Neural cell (in vitro differentiated cells): ENCODE measurements around the gene FGF14. TPM values are rescaled to one million over a fixed set of nuclear protein-coding genes. Genes with fewer than 3 reads are reported as not detected.

ENCODE experiments used
- H2AFZ ChIP-seq: fragments of 200-600, 300-800 bp; sonication (generic), shearing (Covaris generic); 2 replicates; pipeline ENCODE4 v1.6.0; 2014; ENCODE audit warnings: low read depth, mild to moderate bottlenecking, antibody characterized with exemption, low read length, moderate library complexity
- H3F3A ChIP-seq: fragments of 200-600 bp; shearing (Covaris generic); 2 replicates; pipeline ENCODE4 v1.6.1; 2016; ENCODE audit warnings: mild to moderate bottlenecking, moderate library complexity, mixed read lengths, antibody characterized with exemption, low read length; ENCODE audit not compliant: insufficient read depth, poor library complexity, severe bottlenecking
- H3K27ac ChIP-seq: fragments of 200-600, 300-800 bp; sonication (generic), shearing (Covaris generic); 2 replicates; pipeline ENCODE4 v1.5.1; 2014; ENCODE audit warnings: mild to moderate bottlenecking, low read length, moderate library complexity
- H3K27me3 ChIP-seq: fragments of 300-800, 200-600 bp; sonication (generic), shearing (Covaris generic); 2 replicates; pipeline ENCODE4 v1.6.0; 2014; ENCODE audit warnings: mild to moderate bottlenecking, low read depth, low read length, moderate library complexity; ENCODE audit not compliant: insufficient read depth
- H3K36me3 ChIP-seq: fragments of 300-800, 200-600 bp; sonication (generic), shearing (Covaris generic); 2 replicates; pipeline ENCODE4 v1.5.1; 2014; ENCODE audit warnings: mild to moderate bottlenecking, antibody characterized with exemption, low read length, moderate library complexity; ENCODE audit not compliant: insufficient read depth
- H3K4me2 ChIP-seq: fragments of 300-800, 200-600 bp; sonication (generic), shearing (Covaris generic); 2 replicates; pipeline ENCODE4 v1.6.0; 2014; ENCODE audit warnings: mild to moderate bottlenecking, low read length
- H3K4me3 ChIP-seq: fragments of 300-800, 200-600 bp; sonication (generic), shearing (Covaris generic); 2 replicates; pipeline ENCODE4 v1.5.1; 2014; ENCODE audit warnings: mild to moderate bottlenecking, low read length, moderate library complexity
- H3K79me2 ChIP-seq: fragments of 200-600 bp; shearing (Covaris generic); replicated peaks from 2 replicates; pipeline ENCODE4 v1.6.0; 2014; ENCODE audit warnings: mild to moderate bottlenecking, low read length, moderate library complexity; ENCODE audit not compliant: insufficient read depth
- H3K9ac ChIP-seq: fragments of 300-800, 200-600 bp; sonication (generic), shearing (Covaris generic); 2 replicates; pipeline ENCODE4 v1.6.1; 2016; ENCODE audit warnings: mild to moderate bottlenecking, low read length, mixed read lengths
- H3K9me2 ChIP-seq: fragments of 200-600 bp; shearing (Covaris generic); 2 replicates; pipeline ENCODE4 v1.6.1; 2016; ENCODE audit warnings: mild to moderate bottlenecking, low read length, mixed read lengths; ENCODE audit not compliant: insufficient read depth
- H3K9me3 ChIP-seq: fragments of 200-600, 300-800 bp; sonication (generic), shearing (Covaris generic); 2 replicates; pipeline ENCODE4 v1.6.1; 2016; ENCODE audit warnings: mild to moderate bottlenecking, mixed run types, low read length, moderate library complexity, mixed read lengths
- H4K20me1 ChIP-seq: fragments of 200-600 bp; shearing (Covaris generic); 2 replicates; pipeline ENCODE4 v1.6.1; 2016; ENCODE audit warnings: mild to moderate bottlenecking, mixed run types; ENCODE audit not compliant: insufficient read depth
- EP300 ChIP-seq: fragments of 450-650 bp; conservative IDR thresholded peaks from 2 replicates; pipeline ENCODE4 v1.6.1; 2014; ENCODE audit warnings: antibody characterized with exemption, mild to moderate bottlenecking, moderate library complexity; ENCODE audit not compliant: poor library complexity, severe bottlenecking
- EZH2 ChIP-seq: fragments of 200-600, 300-800 bp; shearing (Covaris generic), sonication (generic); IDR thresholded peaks from 2 replicates; pipeline ENCODE4 v1.6.1; 2014; ENCODE audit warnings: antibody characterized with exemption, low read length, borderline replicate concordance, mild to moderate bottlenecking; ENCODE audit not compliant: insufficient read depth, poor library complexity, severe bottlenecking
- MXI1 ChIP-seq: fragments of 450-650 bp; conservative IDR thresholded peaks from 2 replicates; pipeline ENCODE4 v1.6.1; 2014; ENCODE audit warnings: antibody characterized with exemption, mild to moderate bottlenecking; ENCODE audit not compliant: poor library complexity, severe bottlenecking
- POLR2AphosphoS5 ChIP-seq: IDR thresholded peaks from 2 replicates; pipeline ENCODE4 v1.6.1; 2012
- RAD21 ChIP-seq: fragments of 450-650 bp; conservative IDR thresholded peaks from 2 replicates; pipeline ENCODE4 v1.6.1; 2014; ENCODE audit warnings: antibody characterized with exemption, mild to moderate bottlenecking, moderate library complexity
- REST ChIP-seq: IDR thresholded peaks from 2 replicates; pipeline ENCODE4 v1.6.1; 2012; ENCODE audit warnings: borderline replicate concordance
- SMC3 ChIP-seq: fragments of 450-650 bp; conservative IDR thresholded peaks from 2 replicates; pipeline ENCODE4 v1.6.1; 2014; ENCODE audit warnings: antibody characterized with exemption, mild to moderate bottlenecking, moderate library complexity; ENCODE audit not compliant: poor library complexity
- TAF1 ChIP-seq: IDR thresholded peaks from 2 replicates; pipeline ENCODE4 v1.6.1; 2012; ENCODE audit warnings: low read depth
- polyA plus RNA-seq: library from polyadenylated mRNA; depleted of rRNA; stranded (reverse); fragments of >200 nt; gene quantifications from 2 replicates; pipeline ENCODE4 v1.2.3, GENCODE V29; 2014
- TF ChIP-seq, protein P1 (sequence below): fragments of 450-650 bp; IDR thresholded peaks from 2 replicates; pipeline ENCODE4 v1.5.1; 2014; ENCODE audit warnings: antibody characterized with exemption, mild to moderate bottlenecking, moderate library complexity; ENCODE audit not compliant: poor library complexity, severe bottlenecking

The FGF14 gene
- polyA plus RNA-seq, 1 donor from 2014 or later, result 36.4 TPM

DNA sequence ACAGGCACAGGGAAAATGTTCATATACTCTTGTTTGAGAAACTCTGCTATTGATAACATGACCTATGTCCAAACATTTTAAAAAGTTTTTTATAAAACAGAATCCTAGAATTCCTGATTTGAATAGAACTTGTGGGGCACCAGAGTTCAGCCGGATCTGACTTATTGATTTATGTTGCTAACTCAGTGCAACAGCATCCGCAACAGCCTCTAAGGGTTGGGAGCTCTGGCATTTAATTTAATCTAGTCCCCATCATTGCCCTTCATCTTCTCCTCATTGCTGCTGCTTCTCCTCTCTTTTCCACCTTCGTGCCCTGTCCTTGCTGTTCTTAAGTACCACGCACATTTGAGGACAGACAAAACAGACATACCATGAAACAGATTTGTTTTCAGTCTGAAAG, 214.5 kb downstream of the FGF14 start:
- no peaks in the 10 kb centered on the region for H4K20me1 ChIP-seq
- H3K4me2 ChIP-seq, result no peak overlapping the region
- H3K27me3 ChIP-seq, result no peaks in the 10 kb centered on the region
- no peak for TF ChIP-seq EP300
- no peak for TF ChIP-seq RAD21
- no peaks in the 10 kb centered on the region for H3K79me2 ChIP-seq
- no peak overlapping the region for H3K27ac ChIP-seq
- H3K4me3 ChIP-seq, result no peak overlapping the region
- no peak overlapping the region for H2AFZ ChIP-seq
- H3F3A ChIP-seq, result no peaks in the 10 kb centered on the region
- no peak overlapping the region for H3K9ac ChIP-seq
- H3K9me3 ChIP-seq, result no peaks in the 10 kb centered on the region
- H3K9me2 ChIP-seq, result no peaks in the 10 kb centered on the region
- no peaks in the 10 kb centered on the region for H3K36me3 ChIP-seq

DNA sequence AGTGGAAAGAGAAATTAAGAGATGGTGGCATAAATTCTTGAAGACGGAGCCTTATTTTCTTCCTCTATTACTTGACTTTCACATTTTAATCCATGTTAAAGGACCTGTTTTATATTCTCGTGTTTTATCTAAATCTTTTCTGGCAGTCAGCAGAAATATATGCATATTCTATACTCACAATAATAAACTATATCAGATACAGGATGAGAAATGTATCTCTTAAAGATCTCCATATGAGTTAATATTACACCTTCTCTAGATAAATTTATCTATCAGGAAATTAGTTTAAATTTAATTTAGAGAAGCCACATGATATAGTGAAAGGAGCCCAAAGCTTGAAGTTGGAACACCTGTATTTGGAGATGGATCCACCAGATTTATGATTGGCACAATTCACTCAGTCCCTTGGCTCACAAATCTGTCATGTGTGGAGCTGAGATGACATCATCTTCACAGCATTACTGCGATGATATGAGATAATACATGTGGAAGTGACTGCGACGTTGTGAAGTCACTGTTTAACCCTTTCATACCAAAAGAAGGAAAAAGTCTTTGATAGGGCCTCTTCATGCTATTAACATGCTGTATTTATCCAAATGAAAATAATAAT, 216.4 kb downstream of the FGF14 start:
- Histone ChIP-seq H3K9me3 (no peaks in the 10 kb centered on the region), H3K79me2 (no peaks in the 10 kb centered on the region), H3K9me2 (no peaks in the 10 kb centered on the region), H3K4me3 (no peak overlapping the region), H3K27ac (no peak overlapping the region), H3F3A (no peaks in the 10 kb centered on the region), H4K20me1 (no peaks in the 10 kb centered on the region), H3K4me2 (no peak overlapping the region), H2AFZ (no peak overlapping the region), H3K9ac (no peak overlapping the region), H3K27me3 (no peaks in the 10 kb centered on the region), H3K36me3 (no peaks in the 10 kb centered on the region)
- no peak for TF ChIP-seq SMC3
- TF ChIP-seq RAD21, result no peak
- no peak for TF ChIP-seq EP300
- TF ChIP-seq EZH2, result no peak
- TF ChIP-seq TAF1, result no peak
- TF ChIP-seq MXI1, result no peak
- TF ChIP-seq POLR2AphosphoS5, result no peak
- no peak for TF ChIP-seq REST
- TF ChIP-seq, protein P1, sequence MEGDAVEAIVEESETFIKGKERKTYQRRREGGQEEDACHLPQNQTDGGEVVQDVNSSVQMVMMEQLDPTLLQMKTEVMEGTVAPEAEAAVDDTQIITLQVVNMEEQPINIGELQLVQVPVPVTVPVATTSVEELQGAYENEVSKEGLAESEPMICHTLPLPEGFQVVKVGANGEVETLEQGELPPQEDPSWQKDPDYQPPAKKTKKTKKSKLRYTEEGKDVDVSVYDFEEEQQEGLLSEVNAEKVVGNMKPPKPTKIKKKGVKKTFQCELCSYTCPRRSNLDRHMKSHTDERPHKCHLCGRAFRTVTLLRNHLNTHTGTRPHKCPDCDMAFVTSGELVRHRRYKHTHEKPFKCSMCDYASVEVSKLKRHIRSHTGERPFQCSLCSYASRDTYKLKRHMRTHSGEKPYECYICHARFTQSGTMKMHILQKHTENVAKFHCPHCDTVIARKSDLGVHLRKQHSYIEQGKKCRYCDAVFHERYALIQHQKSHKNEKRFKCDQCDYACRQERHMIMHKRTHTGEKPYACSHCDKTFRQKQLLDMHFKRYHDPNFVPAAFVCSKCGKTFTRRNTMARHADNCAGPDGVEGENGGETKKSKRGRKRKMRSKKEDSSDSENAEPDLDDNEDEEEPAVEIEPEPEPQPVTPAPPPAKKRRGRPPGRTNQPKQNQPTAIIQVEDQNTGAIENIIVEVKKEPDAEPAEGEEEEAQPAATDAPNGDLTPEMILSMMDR, result no peak
